ENCODE data around the gene ZFYVE9.

The ZFYVE9 gene

GRCh38 chr1:52328615-52329014 is 186.7 kb downstream of the ZFYVE9 start:
- Mint-ChIP-seq H3K27me3 (no peaks in the 10 kb centered on the region), H3K27ac (no peak overlapping the region), H3K4me1 (ENCODE audit: low read depth in 2 of 2) (no peaks in the 10 kb centered on the region), H3K4me3 (no peak overlapping the region), H3K9me3 (no peaks in the 10 kb centered on the region), H3K36me3 (ENCODE audit: insufficient read depth) (no peaks in the 10 kb centered on the region)
- DNase-seq = no peak
- ATAC-seq (replicated peaks) = no peak

DNA sequence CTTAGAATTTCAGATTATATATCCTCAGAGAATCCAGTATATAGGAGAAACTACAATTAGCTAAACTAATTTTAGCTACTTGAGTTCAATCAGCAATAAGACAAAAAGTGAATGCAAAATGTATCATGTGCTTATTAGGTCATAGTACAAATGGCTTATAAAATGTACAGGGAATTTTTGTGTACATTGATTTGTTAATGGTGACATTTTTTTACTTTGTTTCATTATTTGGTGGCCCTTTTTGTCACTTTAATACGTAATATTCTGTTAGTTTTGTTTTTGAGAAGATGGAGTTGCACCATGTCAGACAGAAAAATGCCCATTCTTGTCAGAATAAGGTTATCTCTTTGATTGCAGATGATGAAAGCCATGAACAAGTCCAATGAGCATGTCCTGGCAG is 190.5 kb downstream of the ZFYVE9 start:
- no peak overlapping the region for H3K27ac Mint-ChIP-seq
- no peaks in the 10 kb centered on the region for H3K4me1 Mint-ChIP-seq (ENCODE audit: low read depth in 2 of 2)
- no peak overlapping the region for H3K4me3 Mint-ChIP-seq
- DNase-seq (no peak), ATAC-seq (replicated peaks) (no peak)
- no peaks in the 10 kb centered on the region for H3K36me3 Mint-ChIP-seq (ENCODE audit: insufficient read depth)
- no peaks in the 10 kb centered on the region for H3K9me3 Mint-ChIP-seq
- no peaks in the 10 kb centered on the region for H3K27me3 Mint-ChIP-seq

DNA sequence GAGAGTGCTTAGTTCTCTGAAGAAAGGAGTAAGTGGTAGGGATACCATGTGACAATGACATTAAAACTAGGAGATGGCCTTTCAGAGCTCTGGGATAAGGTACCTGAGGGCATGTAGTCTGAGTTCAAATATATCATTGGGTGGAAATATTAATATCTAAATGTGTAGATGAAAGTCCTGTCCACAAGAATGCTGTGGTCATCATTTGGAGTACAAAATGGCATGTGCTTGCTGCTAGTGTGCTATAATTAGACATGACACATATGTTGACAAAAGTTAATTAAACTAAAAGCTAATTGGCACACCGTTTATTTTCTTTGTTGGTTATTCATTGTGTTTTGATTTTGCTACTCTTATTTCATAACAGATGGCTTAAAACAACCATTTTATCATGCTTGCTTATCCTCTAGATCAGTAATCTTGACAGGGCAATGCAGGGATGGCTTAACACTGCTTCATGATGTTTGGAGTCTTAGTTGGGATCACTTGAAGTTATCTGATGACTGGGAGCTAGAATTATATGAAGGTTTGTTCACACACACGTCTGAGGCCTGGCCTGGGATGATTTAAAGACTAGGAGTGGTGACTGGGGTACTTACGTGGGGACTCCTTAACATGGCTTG is 193.1 kb downstream of the ZFYVE9 start:
- H3K36me3 Mint-ChIP-seq (ENCODE audit: insufficient read depth) = no peaks in the 10 kb centered on the region
- H3K27me3 Mint-ChIP-seq = no peaks in the 10 kb centered on the region
- H3K27ac Mint-ChIP-seq = no peak overlapping the region
- ATAC-seq (replicated peaks) (no peak), DNase-seq (no peak)
- no peaks in the 10 kb centered on the region for H3K9me3 Mint-ChIP-seq
- H3K4me3 Mint-ChIP-seq = no peak overlapping the region
- no peaks in the 10 kb centered on the region for H3K4me1 Mint-ChIP-seq (ENCODE audit: low read depth in 2 of 2)

- H3K9me3 Mint-ChIP-seq = no peaks in the 10 kb centered on the region
- H3K36me3 Mint-ChIP-seq (ENCODE audit: insufficient read depth) = no peaks in the 10 kb centered on the region
- DNase-seq = no peak
- peak overlapping the region in 1 of 2 donors; percentile 15 for H3K27ac Mint-ChIP-seq
- no peaks in the 10 kb centered on the region for H3K27me3 Mint-ChIP-seq
- no peaks in the 10 kb centered on the region for H3K4me1 Mint-ChIP-seq (ENCODE audit: low read depth in 2 of 2)
- ATAC-seq (replicated peaks) = no peak
- no peak overlapping the region for H3K4me3 Mint-ChIP-seq
These were observed 195.6 kb downstream of the ZFYVE9 start for GRCh38 chr1:52337439-52337838.

- no peaks in the 10 kb centered on the region for H3K27me3 Mint-ChIP-seq
- no peak overlapping the region for H3K4me3 Mint-ChIP-seq
- H3K9me3 Mint-ChIP-seq = no peaks in the 10 kb centered on the region
- H3K4me1 Mint-ChIP-seq (ENCODE audit: low read depth in 2 of 2) = no peaks in the 10 kb centered on the region
- ATAC-seq (replicated peaks) (no peak), DNase-seq (no peak)
- no peak overlapping the region for H3K27ac Mint-ChIP-seq
- peaks cover 3% of the 10 kb centered on the region for H3K36me3 Mint-ChIP-seq (ENCODE audit: insufficient read depth)
These were observed 199.9 kb downstream of the ZFYVE9 start for GRCh38 chr1:52341655-52342260.

- Mint-ChIP-seq H3K27me3 (no peaks in the 10 kb centered on the region), H3K4me1 (ENCODE audit: low read depth in 2 of 2) (peaks cover 0 to 5% of the 10 kb centered on the region in 2 donors), H3K4me3 (no peak overlapping the region), H3K36me3 (ENCODE audit: insufficient read depth) (peaks cover 3% of the 10 kb centered on the region), H3K27ac (no peak overlapping the region), H3K9me3 (no peaks in the 10 kb centered on the region)
- DNase-seq (no peak), ATAC-seq (replicated peaks) (no peak)
These were observed 202.1 kb downstream of the ZFYVE9 start for GRCh38 chr1:52343979-52344378.

GRCh38 chr1:52345252-52345651 is 203.4 kb downstream of the ZFYVE9 start:
- peak overlapping the region in 1 of 2 donors; percentile 60 for H3K27ac Mint-ChIP-seq

GRCh38 chr1:52346653-52347052 is 204.8 kb downstream of the ZFYVE9 start:
- Mint-ChIP-seq H3K9me3 (no peaks in the 10 kb centered on the region), H3K4me1 (ENCODE audit: low read depth in 2 of 2) (peaks cover 0 to 5% of the 10 kb centered on the region in 2 donors), H3K27ac (no peak overlapping the region), H3K36me3 (ENCODE audit: insufficient read depth) (peaks cover 3% of the 10 kb centered on the region), H3K4me3 (no peak overlapping the region), H3K27me3 (no peaks in the 10 kb centered on the region)
- DNase-seq (no peak), ATAC-seq (replicated peaks) (no peak)

More at GRCh38 chr1:52345252-52345651, 203.4 kb downstream of the ZFYVE9 start:
- Mint-ChIP-seq H3K4me1 (ENCODE audit: low read depth in 2 of 2) (peaks cover 0 to 5% of the 10 kb centered on the region in 2 donors), H3K4me3 (no peak overlapping the region), H3K27me3 (no peaks in the 10 kb centered on the region), H3K9me3 (no peaks in the 10 kb centered on the region), H3K36me3 (ENCODE audit: insufficient read depth) (peaks cover 3% of the 10 kb centered on the region)
- ATAC-seq (replicated peaks) = no peak
- no peak for DNase-seq

GRCh38 chr1:52348704-52349300 is 206.9 kb downstream of the ZFYVE9 start:
- Mint-ChIP-seq H3K4me1 (ENCODE audit: low read depth in 2 of 2) (peaks cover 0 to 5% of the 10 kb centered on the region in 2 donors), H3K36me3 (ENCODE audit: insufficient read depth) (peaks cover 7% of the 10 kb centered on the region), H3K4me3 (no peak overlapping the region), H3K27ac (peak overlapping the region; percentile 13 to 42), H3K27me3 (no peaks in the 10 kb centered on the region), H3K9me3 (no peaks in the 10 kb centered on the region)
- ATAC-seq (replicated peaks) (no peak), DNase-seq (no peak)

DNA sequence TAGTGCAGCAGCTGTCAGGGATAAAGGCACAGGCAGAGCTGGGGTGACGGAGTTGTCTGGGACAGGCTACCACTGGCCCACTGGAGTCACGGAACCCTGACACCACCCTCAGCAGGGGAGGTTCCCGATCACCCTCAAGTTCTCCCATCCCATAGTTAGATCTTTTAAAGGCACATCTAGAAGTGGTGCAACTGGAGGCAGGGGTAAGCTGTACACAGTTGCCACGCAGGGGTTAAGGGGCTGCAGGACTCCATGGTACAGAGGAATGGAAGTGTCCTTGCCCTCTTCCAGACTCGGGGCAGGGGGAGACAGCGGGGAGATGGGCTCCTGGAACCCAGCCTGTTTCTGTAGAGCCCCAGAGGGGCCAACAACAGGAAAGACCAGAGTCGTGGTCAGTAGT is 210.8 kb downstream of the ZFYVE9 start:
- H3K27ac Mint-ChIP-seq = peak overlapping the region; percentile 78 to 83
- H3K4me3 Mint-ChIP-seq = no peak overlapping the region
- DNase-seq (no peak), ATAC-seq (replicated peaks) (no peak)
- peaks cover 42% of the 10 kb centered on the region for H3K36me3 Mint-ChIP-seq (ENCODE audit: insufficient read depth)
- no peaks in the 10 kb centered on the region for H3K27me3 Mint-ChIP-seq
- no peaks in the 10 kb centered on the region for H3K9me3 Mint-ChIP-seq
- H3K4me1 Mint-ChIP-seq (ENCODE audit: low read depth in 2 of 2) = peaks cover 2 to 7% of the 10 kb centered on the region in 2 donors

DNA sequence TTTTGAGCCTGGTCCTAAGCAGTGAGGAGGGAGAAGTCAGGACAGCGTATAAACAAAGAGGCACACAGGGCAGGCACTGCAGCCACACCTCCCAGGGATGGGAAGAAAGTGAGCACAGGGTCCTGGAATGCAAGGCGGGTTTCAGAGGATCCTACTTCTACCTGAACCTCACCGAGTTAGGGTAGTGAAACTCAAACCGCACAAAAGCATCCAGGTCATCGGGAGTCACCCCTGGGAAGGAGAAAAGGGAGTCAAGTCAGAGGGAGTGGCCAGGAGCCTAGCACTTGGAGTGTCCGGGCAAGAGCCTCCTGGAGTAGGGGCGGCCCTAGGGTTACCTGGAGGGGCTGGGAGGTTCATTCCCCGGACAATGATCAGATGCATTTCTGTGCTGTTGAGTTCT is 213.5 kb downstream of the ZFYVE9 start:
- no peak for DNase-seq
- Mint-ChIP-seq H3K36me3 (ENCODE audit: insufficient read depth) (peaks cover 66% of the 10 kb centered on the region), H3K4me3 (no peak overlapping the region), H3K9me3 (no peaks in the 10 kb centered on the region), H3K27ac (peak overlapping the region in 1 of 2 donors; percentile 77), H3K4me1 (ENCODE audit: low read depth in 2 of 2) (peaks cover 2 to 4% of the 10 kb centered on the region in 2 donors), H3K27me3 (no peaks in the 10 kb centered on the region)
- ATAC-seq (replicated peaks) = no peak

- Mint-ChIP-seq H3K36me3 (ENCODE audit: insufficient read depth) (peaks cover 72% of the 10 kb centered on the region), H3K4me1 (ENCODE audit: low read depth in 2 of 2) (peaks cover 2 to 4% of the 10 kb centered on the region in 2 donors), H3K27ac (peak overlapping the region; percentile 77 to 79), H3K27me3 (no peaks in the 10 kb centered on the region), H3K9me3 (no peaks in the 10 kb centered on the region), H3K4me3 (no peak overlapping the region)
- ATAC-seq (replicated peaks) (no peak), DNase-seq (no peak)
These were observed 214.1 kb downstream of the ZFYVE9 start for GRCh38 chr1:52355847-52356505.

DNA sequence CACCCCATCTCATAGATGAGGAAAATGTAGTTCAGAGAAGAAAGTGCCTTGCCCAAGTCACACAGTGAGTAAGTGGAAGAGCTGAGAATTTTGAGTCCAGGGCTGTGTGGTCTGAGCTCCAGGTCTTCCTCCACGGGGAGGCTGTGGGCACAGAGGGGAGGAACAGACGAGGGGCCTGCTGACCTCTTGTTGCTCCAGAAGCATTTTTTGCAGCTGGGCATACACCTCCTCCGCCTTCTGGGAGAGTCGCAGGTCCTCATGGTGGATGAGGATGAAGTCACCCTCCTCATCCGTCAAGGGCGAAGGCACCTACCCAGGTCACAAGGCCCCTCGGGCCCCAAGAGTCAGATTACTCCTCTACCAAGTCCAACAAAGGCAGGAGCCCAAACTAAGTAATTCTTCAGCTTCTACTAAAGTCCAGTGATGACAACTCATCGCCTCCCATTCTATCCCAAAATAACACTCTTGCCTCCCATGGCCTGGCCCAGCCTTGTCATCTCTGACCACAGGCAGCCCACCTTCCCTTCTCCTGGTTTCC is 215.0 kb downstream of the ZFYVE9 start:
- Mint-ChIP-seq H3K27me3 (no peaks in the 10 kb centered on the region), H3K36me3 (ENCODE audit: insufficient read depth) (peaks cover 77% of the 10 kb centered on the region), H3K27ac (peak overlapping the region in 1 of 2 donors; percentile 79), H3K9me3 (no peaks in the 10 kb centered on the region), H3K4me3 (no peak overlapping the region), H3K4me1 (ENCODE audit: low read depth in 2 of 2) (peaks cover 7% of the 10 kb centered on the region in 2 donors)
- DNase-seq = no peak
- no peak for ATAC-seq (replicated peaks)
